ENCODE results near the gene RTL1. TPM values are rescaled to one million over a fixed set of nuclear protein-coding genes. Genes with fewer than 3 reads are reported as not detected.

Gene RTL1
- total RNA-seq, 4 donors from 2014 or later: 0.31 TPM; not detected in 3

DNA sequence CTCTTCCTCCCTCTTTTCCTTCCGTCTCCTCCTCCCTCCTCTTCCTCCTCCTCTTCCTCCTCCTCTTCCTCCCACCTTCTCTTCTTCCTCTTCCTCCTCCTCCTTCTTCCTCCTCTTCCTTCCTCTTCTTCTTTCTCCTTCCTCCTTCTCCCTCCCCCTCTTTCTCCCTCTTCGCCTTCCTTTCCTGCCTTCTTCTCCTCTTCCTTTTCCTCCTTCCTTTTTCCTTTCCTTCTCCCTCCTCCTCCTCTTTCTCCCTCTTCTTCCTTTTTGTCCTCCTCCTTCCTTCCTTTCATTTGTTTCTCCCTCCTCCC lies 41.6 kb downstream of the RTL1 start:
- H3K27ac ChIP-seq: no peak overlapping the region
- TF ChIP-seq, protein P1, sequence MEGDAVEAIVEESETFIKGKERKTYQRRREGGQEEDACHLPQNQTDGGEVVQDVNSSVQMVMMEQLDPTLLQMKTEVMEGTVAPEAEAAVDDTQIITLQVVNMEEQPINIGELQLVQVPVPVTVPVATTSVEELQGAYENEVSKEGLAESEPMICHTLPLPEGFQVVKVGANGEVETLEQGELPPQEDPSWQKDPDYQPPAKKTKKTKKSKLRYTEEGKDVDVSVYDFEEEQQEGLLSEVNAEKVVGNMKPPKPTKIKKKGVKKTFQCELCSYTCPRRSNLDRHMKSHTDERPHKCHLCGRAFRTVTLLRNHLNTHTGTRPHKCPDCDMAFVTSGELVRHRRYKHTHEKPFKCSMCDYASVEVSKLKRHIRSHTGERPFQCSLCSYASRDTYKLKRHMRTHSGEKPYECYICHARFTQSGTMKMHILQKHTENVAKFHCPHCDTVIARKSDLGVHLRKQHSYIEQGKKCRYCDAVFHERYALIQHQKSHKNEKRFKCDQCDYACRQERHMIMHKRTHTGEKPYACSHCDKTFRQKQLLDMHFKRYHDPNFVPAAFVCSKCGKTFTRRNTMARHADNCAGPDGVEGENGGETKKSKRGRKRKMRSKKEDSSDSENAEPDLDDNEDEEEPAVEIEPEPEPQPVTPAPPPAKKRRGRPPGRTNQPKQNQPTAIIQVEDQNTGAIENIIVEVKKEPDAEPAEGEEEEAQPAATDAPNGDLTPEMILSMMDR (IDR thresholded peaks at IDR 0.05): no peak
- TF ChIP-seq EP300 (IDR thresholded peaks at IDR 0.05) (no peak), POLR2AphosphoS5 (IDR thresholded peaks at IDR 0.05) (no peak), POLR2A (IDR thresholded peaks at IDR 0.05) (no peak)
- no peaks in the 10 kb centered on the region for H3K4me1 ChIP-seq
- no peaks in the 10 kb centered on the region for H3K9me3 ChIP-seq
- ATAC-seq: no peak
- WGBS, 2 donors (ENCODE audit: low coverage in 1 of 2): 71 to 100% methylated on average over 1 to 2 of the region's 2 CpGs
- peaks cover 24% of the 10 kb centered on the region for H3K27me3 ChIP-seq
- H3K36me3 ChIP-seq: no peaks in the 10 kb centered on the region
- no peak overlapping the region for H3K4me3 ChIP-seq

DNA sequence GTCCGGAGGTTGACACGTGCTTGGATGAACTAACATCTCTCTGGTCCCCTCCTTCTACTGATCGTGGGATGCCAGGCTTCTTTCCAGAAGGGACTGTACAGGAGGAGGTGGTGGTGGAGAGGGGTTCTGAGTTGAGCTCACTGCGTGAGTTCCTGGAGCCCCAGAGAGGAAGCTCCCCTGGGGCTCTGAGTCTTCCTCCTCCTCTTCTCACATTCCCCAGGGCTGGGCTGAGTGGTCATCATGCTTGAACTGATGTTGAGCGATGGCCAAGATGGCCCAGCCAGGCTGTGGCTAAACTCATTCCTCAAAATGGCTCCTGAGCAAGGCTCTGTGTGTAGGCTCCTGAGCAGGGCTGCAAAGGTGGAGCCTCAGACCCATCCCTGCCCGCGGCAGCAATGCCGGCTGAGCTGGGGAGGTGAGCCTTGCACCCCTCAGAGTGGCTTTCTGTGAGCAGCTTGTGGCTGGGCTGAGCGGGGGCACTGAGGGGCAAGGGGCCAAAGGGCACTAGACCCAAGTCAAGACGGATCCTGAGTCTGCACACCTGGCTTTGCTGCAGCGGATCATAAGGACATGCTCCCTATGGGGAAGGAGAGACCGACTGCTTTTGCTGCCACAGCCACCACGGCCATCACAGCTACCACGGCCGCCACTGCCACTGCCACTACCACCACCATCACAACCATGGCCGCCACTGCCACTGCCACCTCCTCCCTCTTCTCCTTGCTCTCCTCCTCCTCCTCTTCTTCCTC lies 42.2 kb downstream of the RTL1 start:
- 99 to 100% methylated on average over 1 to 5 of the region's 16 CpGs for WGBS, 2 donors (ENCODE audit: low coverage in 1 of 2)
- Histone ChIP-seq H3K4me1 (no peaks in the 10 kb centered on the region), H3K36me3 (no peaks in the 10 kb centered on the region), H3K27ac (no peak overlapping the region), H3K27me3 (peaks cover 24% of the 10 kb centered on the region), H3K9me3 (no peaks in the 10 kb centered on the region), H3K4me3 (no peak overlapping the region)
- TF ChIP-seq POLR2AphosphoS5 (IDR thresholded peaks at IDR 0.05) (no peak), EP300 (IDR thresholded peaks at IDR 0.05) (no peak), POLR2A (IDR thresholded peaks at IDR 0.05) (no peak)
- TF ChIP-seq, protein P1 (IDR thresholded peaks at IDR 0.05): no peak
- ATAC-seq: no peak

DNA sequence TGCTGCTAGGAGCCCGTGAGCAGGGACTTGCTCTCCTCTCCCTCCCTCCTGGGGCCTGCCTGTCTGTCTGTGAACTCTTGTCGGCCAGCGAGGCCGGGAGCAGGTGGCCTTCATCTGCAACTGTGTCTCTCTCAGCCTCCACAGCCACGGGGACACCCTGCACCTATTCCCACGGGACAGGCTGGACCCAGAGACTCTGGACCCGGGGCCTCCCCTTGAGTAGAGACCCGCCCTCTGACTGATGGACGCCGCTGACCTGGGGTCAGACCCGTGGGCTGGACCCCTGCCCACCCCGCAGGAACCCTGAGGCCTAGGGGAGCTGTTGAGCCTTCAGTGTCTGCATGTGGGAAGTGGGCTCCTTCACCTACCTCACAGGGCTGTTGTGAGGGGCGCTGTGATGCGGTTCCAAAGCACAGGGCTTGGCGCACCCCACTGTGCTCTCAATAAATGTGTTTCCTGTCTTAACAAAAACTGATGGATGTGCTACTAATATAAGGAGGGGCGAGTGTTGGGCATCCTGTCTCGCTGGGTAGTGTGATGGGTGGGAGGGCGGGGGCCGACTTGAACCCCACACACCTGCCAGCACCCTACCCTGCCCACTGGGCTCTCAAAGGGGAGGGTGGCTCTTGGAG lies 42.9 kb downstream of the RTL1 start:
- ATAC-seq: no peak
- Histone ChIP-seq H3K27ac (no peak overlapping the region), H3K4me1 (no peaks in the 10 kb centered on the region), H3K27me3 (peaks cover 24% of the 10 kb centered on the region), H3K9me3 (no peaks in the 10 kb centered on the region), H3K36me3 (no peaks in the 10 kb centered on the region), H3K4me3 (no peak overlapping the region)
- TF ChIP-seq EP300 (IDR thresholded peaks at IDR 0.05) (no peak), POLR2AphosphoS5 (IDR thresholded peaks at IDR 0.05) (no peak), POLR2A (IDR thresholded peaks at IDR 0.05) (no peak)
- TF ChIP-seq, protein P1 (IDR thresholded peaks at IDR 0.05): no peak
- WGBS, 2 donors (ENCODE audit: low coverage in 1 of 2): 40% methylated on average over 1 of the region's 19 CpGs; no CpG with 5 or more reads in 1 of the 2 donors

DNA sequence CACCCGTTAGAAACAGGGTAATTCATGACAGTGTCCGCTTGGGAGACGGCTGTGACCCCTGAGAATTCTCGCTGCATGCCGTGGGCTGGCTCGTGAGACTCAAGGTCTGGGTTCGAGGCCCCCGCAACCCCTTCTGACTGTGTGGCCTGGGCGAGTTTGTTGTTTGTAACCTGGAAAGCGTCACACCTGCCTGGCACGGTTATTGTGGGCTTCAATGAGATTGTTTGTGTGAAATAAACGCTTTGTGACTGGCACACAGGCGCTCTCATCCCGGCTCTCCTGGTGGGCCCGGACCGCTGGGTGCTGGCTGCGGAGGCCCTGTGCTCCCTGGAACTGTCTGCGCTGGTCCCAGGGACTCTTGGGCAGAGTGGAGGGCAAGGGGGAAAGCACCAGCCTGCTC lies 43.7 kb downstream of the RTL1 start:
- no peak for TF ChIP-seq EP300 (IDR thresholded peaks at IDR 0.05)
- TF ChIP-seq POLR2A (IDR thresholded peaks at IDR 0.05): no peak
- no peak for TF ChIP-seq POLR2AphosphoS5 (IDR thresholded peaks at IDR 0.05)
- TF ChIP-seq, protein P1 (IDR thresholded peaks at IDR 0.05): no peak
- 81% methylated on average over 10 of the region's 18 CpGs; no CpG with 5 or more reads in 1 of the 2 donors for WGBS, 2 donors (ENCODE audit: low coverage in 1 of 2)

DNA sequence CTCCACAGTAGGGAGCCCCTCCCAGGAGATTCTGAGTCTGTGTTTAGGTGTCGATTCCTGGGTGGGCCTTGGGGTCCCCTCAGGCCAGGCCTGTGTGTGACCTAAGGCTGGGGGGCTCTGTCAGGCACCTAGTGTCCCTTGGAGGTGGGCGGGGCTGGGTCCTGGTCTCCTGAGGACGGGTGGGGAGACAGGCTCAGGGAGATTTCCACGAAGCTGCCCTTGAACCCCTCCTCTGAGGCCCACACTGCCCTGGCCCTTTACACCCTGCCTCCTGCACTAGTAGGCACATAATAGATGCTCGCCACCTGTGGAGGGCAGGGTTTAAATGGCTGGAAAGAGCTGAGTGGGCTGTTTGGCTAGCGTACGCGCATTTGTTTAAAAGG lies 44.7 kb downstream of the RTL1 start:
- Histone ChIP-seq H3K4me3 (no peak overlapping the region), H3K4me1 (no peaks in the 10 kb centered on the region), H3K27me3 (peaks cover 24% of the 10 kb centered on the region), H3K36me3 (no peaks in the 10 kb centered on the region), H3K27ac (no peak overlapping the region), H3K9me3 (no peaks in the 10 kb centered on the region)
- ATAC-seq: no peak
- TF ChIP-seq EP300 (IDR thresholded peaks at IDR 0.05) (no peak), POLR2AphosphoS5 (IDR thresholded peaks at IDR 0.05) (no peak), POLR2A (IDR thresholded peaks at IDR 0.05) (no peak)
- TF ChIP-seq, protein P1 (IDR thresholded peaks at IDR 0.05): no peak
- WGBS, 2 donors (ENCODE audit: low coverage in 1 of 2): 90% methylated on average over 3 of the region's 8 CpGs; no CpG with 5 or more reads in 1 of the 2 donors

More for the DNA sequence above, 43.7 kb downstream of the RTL1 start:
- Histone ChIP-seq H3K4me3 (no peak overlapping the region), H3K27ac (no peak overlapping the region), H3K36me3 (no peaks in the 10 kb centered on the region), H3K27me3 (peaks cover 24% of the 10 kb centered on the region), H3K9me3 (no peaks in the 10 kb centered on the region), H3K4me1 (no peaks in the 10 kb centered on the region)
- no peak for ATAC-seq

Data from gastroesophageal sphincter (tissue), 4 donors.